Stimulated activated naive CD8-positive, alpha-beta T cell treated with anti-CD3 and anti-CD28 coated beads, Interleukin-15, Interleukin-2, amounts not matched to agents 100 U/mL and 50 U/mL, for 24 hours (primary cell): ENCODE data around the gene YWHAB.

Experiments used
- ATAC-seq: fragments of 150-1000 bp; cut with Tn5 transposase; one replicate; pipeline ENCODE4 v1.10.0; 2021
- DNase-seq: peaks from one replicate; pipeline ENCODE4 v3.0.0; 2021

YWHAB gene

DNA sequence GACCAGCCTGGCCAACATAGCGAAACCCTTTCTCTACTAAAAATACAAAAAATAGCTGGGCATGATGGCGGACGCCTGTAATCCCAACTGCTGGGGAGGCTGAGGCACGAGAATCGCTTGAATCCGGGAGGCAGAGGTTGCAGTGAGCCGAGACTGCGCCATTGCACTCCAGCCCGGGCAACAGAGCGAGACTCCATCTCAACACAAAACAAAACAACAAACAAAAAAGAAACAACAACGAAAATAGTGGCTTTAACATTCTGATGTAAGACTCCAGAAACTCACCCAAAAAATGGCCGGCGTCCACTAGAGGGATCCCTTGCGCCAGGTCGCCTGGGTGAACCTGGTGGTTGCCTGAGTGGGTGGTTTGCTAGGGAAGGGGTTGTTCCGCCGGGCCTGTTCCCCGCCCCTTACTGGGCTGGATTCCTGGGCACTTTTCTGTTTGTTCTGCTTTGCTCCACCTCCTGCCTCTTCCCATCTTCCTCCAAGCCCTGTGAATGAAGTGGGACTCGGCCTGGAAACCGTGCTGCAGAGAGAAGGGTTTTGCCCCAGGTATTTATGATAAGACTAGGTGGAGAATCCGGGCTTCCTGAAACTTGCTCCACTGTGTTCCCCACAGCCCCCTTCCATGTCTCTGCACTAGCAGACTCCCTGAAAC is 25.9 kb downstream of the YWHAB start:
- DNase-seq (peak; percentile 75), ATAC-seq (no peak)

DNA sequence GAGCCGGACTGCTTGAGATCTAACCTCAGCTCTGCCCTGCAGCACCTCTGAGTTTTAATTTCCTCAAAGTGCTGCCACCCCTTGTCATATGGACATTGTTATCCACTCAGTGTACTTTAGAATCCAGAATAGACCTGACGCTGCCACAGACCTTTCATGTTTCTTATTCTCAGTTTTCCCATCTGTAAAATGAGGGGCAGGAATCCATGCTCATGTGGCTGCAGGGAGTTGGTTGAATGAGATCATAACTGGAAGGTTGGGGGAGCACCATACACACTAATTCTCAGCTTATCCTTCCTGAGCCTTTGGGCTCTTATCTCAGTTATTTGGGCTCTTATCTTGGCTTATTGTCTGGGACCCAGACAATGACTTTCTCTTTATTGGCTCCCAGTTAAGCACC is 26.7 kb downstream of the YWHAB start:
- no peak for DNase-seq
- no peak for ATAC-seq

- ATAC-seq = peak; percentile 45
Measured at GRCh38 chr20:44914924-44915323, 29.4 kb downstream of the YWHAB start.

DNA sequence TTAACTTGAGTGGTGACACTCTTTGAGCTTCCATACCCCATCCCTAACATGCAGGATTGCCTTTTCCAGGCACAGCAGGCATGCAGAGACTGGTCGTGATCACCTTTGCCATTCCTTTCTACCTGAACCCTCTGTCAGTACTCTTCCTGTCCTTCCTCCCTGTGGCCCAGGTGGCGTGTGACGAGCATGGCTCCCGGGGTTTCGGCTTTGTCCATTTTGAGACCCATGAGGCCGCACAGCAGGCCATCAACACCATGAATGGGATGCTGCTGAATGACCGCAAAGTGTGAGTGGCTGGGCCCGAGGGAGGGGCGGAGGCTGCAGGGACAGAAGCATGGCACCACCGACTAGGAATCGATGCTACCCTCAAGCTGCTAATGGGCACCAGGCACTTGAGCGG is 31.1 kb downstream of the YWHAB start:
- DNase-seq (no peak), ATAC-seq (no peak)

More at GRCh38 chr20:44914924-44915323, 29.4 kb downstream of the YWHAB start:
- no peak for DNase-seq

GRCh38 chr20:44917399-44917798 is 31.9 kb downstream of the YWHAB start:
- no peak for ATAC-seq
- DNase-seq = no peak

DNA sequence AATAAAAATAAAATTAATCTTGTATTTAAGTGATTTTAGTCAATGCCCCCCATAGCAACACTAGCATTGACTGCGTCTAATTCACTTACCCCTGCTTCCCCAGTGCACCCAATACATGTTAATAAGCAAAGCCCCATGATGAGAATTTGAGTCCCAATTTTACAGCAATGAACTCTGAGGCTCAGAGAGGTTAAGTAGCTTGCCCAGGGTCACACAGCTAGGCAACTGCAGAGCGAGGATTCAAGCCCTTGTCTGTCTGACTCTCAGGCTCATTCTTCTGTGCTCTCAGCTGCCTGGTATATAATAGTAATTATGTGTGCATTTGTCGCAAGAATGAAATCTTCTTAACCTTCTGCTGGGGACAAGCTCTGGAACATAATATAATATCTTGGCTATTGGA is 32.8 kb downstream of the YWHAB start:
- no peak for ATAC-seq
- no peak for DNase-seq

- no peak for DNase-seq
- ATAC-seq = no peak
Measured at GRCh38 chr20:44918761-44919160, 33.3 kb downstream of the YWHAB start.

DNA sequence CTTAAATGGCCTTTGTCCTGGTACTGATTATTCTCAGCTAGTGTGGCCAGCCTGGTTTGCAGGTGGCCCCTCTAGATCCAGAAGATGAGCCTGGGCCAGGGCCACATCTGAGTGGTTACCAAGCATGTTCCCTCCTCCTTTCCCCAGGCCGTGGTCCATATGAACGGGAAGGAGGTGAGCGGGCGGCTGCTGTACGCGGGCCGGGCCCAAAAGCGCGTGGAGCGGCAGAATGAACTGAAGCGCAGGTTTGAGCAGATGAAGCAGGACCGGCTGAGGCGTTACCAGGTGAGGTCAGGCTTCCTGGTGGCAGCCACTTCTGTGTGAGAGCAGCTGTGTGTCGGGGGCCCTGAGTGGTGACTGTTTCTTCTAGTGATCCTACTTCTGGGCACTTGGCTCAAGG is 35.9 kb downstream of the YWHAB start:
- ATAC-seq (no peak), DNase-seq (no peak)

GRCh38 chr20:44924541-44924940 is 39.0 kb downstream of the YWHAB start:
- DNase-seq (no peak), ATAC-seq (no peak)

- no peak for DNase-seq
- ATAC-seq = no peak
Measured at GRCh38 chr20:44928595-44928994, 43.1 kb downstream of the YWHAB start.

DNA sequence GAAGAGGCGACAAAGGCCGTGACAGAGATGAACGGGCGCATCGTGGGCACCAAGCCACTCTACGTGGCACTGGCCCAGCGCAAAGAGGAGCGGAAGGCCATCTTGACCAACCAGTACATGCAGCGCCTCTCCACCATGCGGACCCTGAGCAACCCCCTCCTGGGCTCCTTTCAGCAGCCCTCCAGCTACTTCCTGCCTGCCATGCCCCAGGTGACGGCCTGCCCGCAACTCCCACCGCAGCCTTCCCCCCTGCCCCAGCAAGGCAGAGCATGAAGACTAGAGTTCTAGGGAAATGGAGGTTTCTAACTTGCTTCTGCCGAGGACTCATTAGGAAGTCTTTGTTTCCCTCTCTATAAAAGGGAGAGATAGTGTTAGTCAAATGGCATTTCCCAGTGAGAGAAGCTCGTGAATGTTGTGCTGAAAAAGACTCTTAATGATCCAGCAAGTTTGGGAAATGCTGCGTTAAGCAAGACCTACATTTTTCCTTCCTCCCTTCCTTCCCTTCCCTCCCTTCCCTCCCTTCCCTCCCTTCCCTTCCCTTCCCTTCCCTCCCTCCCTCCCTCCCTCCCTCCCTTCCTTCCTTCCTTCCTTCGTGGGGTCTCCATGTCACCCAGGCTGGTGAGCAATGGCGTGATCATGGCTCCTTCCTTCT is 45.1 kb downstream of the YWHAB start:
- ATAC-seq (no peak), DNase-seq (no peak)

GRCh38 chr20:44931911-44932310 is 46.4 kb downstream of the YWHAB start:
- ATAC-seq (no peak), DNase-seq (no peak)

DNA sequence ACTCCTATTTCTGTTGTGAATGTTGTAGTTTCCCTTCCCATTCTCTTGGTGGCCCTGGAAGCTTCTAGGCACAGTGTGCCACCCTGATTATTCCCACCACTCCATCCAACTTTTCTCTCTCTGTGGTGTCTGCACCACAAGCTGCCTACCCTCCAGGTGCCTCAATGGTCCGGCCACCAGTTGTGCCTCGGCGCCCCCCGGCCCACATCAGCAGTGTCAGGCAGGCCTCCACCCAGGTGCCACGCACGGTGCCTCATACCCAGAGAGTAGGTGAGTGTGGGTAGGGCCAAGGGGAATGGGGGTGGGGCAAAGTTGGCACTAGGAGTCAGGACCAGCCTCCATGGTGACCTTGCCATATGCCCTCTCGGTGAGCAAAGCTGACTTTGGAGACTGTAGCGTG is 47.4 kb downstream of the YWHAB start:
- DNase-seq = no peak
- no peak for ATAC-seq

DNA sequence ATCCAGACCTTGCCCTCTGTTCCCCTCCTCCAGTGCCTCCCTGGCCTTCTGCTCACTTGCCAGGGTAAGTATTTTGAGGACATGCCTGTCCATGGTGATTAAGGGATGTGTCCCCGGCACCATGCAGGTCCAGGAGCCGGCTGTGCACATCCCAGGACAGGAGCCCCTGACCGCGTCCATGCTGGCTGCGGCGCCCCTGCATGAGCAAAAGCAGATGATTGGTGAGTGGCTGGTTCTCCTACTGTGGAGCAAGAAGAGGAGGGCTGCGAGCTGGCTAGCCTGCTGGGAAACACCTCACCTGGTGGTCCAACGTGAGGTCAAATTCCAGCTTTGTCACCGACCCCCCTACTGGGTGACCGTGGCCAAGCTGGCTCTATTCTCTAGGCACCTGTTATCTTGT is 51.0 kb downstream of the YWHAB start:
- DNase-seq (no peak), ATAC-seq (no peak)

DNA sequence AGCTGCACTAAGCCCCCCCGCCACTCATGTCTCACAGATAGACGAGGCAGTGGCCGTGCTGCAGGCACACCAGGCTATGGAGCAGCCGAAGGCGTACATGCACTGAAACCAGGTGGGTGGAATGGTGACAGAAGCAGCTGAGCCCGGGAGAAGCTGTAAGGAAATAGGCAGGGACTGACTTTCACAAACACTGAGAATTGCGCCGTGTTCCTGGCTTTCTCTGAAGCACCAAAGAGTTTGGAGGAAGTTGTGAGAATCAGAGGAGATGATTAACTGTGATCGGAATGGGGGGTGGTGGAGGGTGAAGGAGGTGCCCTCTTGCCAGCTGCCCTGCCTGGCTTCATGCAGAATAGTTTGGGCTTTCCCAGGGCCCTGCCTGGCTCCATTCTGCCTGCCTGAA is 53.1 kb downstream of the YWHAB start:
- DNase-seq = no peak
- no peak for ATAC-seq

GRCh38 chr20:44941120-44941691 is 55.7 kb downstream of the YWHAB start:
- ATAC-seq = no peak
- DNase-seq = no peak

DNA sequence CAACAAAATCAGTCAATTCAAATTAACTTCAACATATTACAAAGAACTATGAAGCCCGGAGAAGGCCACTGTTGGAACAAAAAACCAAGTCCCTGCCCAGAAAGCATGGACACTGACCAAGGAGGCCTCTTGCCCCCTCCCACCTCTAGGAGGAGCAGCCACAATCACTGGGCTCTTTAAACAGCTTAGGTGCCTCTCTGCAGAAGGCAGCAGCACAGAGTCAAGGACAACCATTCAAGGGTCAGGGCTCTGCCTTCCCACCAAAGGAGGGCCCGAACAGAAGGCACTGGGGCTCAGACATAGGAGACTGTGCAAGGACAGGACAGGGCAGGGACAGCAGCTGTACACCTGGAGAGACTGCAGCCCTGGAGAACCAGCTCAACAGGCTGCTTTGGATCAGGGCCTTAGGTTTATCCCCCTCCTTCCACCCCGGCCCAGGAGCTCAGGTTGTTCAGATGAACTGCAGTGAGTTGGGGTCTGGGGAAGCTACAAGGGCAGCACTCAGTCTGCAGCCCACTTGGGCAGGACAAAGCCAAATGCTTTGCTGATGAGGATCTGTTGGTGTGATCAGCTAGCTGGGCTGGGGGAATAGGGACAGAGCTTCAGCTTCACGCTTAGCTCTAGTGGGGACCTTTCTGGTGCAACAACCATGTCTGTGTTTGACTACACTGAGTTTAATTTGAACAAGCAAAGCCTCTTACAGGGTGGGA is 56.9 kb downstream of the YWHAB start:
- no peak for ATAC-seq

DNA sequence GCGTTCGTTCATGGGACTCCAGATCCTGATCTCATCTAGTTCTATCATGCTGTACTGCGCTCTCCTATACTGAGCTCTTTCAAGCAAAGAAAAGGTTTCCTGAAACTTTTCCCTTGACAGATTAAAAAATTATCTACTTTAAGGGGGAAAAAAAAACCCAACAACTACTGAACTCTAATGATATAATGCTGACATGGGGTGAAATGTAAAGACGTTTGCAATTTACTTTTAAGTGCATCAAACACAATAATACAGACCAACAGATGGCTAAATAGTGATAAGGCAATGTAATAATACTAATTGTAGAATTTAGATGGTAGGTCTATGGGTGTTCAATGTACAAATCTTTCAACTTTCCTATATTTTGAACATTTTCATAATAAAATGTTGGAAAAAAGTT is 58.3 kb downstream of the YWHAB start:
- DNase-seq (no peak), ATAC-seq (no peak)

More for the DNA sequence above, 56.9 kb downstream of the YWHAB start:
- no peak for DNase-seq

DNA sequence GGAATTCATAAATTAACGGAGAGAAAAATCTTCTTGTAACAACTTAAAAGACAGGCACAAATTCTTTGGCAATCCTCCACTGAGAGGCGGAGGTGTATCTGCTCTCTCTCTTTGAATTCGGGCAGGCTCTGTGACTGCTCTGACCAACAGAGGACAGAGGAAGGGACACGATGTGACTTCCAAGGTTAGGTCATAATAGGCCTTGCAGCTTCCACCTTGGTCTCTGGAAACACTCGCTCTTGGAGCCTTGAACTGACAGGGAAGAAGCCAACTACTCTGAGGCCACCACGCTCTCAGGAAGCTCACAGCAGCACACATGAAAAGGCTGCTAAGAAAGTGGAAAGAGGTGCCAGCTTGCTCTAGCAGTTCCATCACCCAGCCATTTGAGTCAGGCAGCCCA is 59.8 kb downstream of the YWHAB start:
- DNase-seq (no peak), ATAC-seq (no peak)

DNA sequence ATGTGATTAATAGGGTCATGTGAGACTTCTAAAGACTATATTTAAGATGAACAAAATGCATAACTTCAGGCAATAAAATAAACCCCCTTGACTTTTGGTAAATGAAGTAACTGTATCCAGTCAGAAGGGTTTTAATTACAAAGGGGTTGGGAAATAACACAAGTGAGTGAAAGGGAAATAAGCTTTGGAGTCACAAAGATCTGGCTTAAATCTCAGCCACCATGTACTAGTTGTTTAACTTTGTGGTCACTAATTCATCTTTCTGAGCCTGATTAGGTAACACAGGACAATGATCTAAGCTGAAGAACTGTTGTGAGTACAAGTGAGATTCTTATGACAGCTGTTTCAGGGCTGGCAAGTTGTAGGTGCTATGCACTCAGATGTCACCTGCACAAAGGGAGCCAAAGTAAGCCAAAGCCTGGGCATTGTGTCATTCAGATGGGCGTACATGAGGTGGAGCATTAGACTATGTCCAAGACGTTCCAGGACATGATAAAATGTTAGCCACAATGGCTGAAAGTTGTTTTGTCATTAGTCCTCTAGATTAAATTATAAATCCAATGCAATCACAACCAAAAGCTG is 60.9 kb downstream of the YWHAB start:
- ATAC-seq = no peak
- DNase-seq = no peak

DNA sequence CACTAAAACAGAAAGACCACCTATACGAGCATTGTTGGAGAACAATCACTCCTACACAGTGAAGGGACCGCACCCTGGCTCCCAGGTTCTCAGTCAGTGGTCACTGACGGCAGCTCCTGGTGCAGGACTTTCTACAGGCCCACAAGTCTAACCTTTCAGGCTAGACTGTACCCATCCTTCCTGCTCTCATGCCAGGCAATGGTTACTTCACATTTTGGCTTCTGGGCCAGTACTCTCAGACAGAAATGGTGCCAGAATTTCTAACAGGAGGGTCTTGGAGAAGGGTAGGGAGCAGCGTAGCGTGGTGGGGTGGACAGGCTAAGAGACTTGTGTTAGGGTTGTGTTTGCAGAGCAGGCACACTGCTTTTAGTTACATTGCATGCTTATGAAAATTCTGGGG is 62.6 kb downstream of the YWHAB start:
- no peak for ATAC-seq

DNA sequence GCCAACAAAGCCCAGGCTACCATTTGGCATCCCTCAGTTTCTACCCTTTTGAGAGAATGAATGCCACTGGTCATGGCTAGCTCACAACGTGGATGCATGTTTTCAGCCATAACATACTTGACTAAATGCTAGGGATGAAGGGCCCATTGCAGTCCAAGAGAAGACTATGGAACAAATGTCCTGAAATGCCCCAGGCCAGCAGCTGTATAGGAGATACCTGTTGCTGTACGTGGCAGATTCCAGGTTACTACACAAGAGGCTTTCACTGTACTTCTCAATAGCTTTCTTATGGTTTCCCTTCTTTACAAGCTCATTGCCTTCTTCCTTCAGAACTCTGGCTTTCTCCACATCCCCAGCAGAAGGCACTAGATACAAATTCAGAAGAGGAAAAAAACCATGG is 63.0 kb downstream of the YWHAB start:
- no peak for DNase-seq
- no peak for ATAC-seq

More for the DNA sequence above, 62.6 kb downstream of the YWHAB start:
- DNase-seq = no peak

DNA sequence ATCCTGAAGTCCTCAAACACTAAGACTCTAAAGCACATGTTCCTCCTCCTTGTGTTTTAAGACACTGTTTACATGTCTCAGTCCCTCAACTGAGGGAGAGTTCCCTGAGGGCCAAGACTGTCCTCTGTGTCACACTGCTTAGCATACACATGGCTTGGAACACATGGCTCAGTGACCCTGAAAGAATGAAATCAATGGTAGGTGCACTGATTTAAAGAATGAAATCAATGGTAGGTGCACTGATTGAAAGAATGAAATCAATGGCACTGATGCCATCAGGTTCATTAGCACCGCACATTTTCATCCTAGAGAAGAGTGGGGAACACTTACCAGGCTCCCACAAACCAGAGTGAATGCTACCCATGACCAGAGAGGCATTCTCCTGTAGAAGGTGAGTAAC is 64.9 kb downstream of the YWHAB start:
- no peak for ATAC-seq
- no peak for DNase-seq
